Sigmoid colon (tissue), 7 donors: ENCODE data around the gene GALNT13. TPM values are rescaled to one million over a fixed set of nuclear protein-coding genes. Genes with fewer than 3 reads are reported as not detected.

ENCODE experiments used
- DNase-seq: peaks from one replicate; pipeline ENCODE4 v3.0.0-alpha.2; 2019
- H3K27ac ChIP-seq, 4 donors: fragments of 200-600 bp; sonication (generic); one replicate each; pipeline ENCODE4 v1.5.1; 2016 to 2019; ENCODE audit warnings: mild to moderate bottlenecking in 1 of 4
- H3K27me3 ChIP-seq, 3 donors: fragments of 200-600 bp; sonication (generic); one replicate each; pipeline ENCODE4 v1.5.1; 2019; ENCODE audit warnings: mild to moderate bottlenecking in 1 of 3
- H3K36me3 ChIP-seq, 4 donors: fragments of 200-600 bp; sonication (generic); one replicate each; pipeline ENCODE4 v1.5.1; 2016 to 2019
- H3K4me1 ChIP-seq, 4 donors: fragments of 200-600 bp; sonication (generic); one replicate each; pipeline ENCODE4 v1.5.1; 2017 to 2019
- H3K4me3 ChIP-seq, 4 donors: fragments of 200-600 bp; sonication (generic); one replicate each; pipeline ENCODE4 v1.5.1; 2017 to 2019; ENCODE audit warnings: mild to moderate bottlenecking in 2 of 4, moderate library complexity in 1 of 4
- H3K9me3 ChIP-seq, 4 donors: fragments of 200-600 bp in 3 of 4; sonication (generic) in 3 of 4; one replicate each; pipeline versions ENCODE4 v1.5.1 to v1.6.1; 2013 to 2019
- EP300 ChIP-seq, 4 donors: sonication (generic); formaldehyde crosslinking; IDR thresholded peaks; one replicate each; pipeline ENCODE4 v1.6.1; 2017; ENCODE audit warnings: antibody characterized with exemption in 4 of 4
- POLR2A ChIP-seq, 2 donors: fragments of 450-650 bp; IDR thresholded peaks; one replicate each; pipeline ENCODE4 v1.6.1; 2016; ENCODE audit warnings: antibody characterized with exemption in 2 of 2, mild to moderate bottlenecking in 2 of 2, moderate library complexity in 2 of 2
- POLR2AphosphoS5 ChIP-seq, 4 donors: sonication (generic); formaldehyde crosslinking; IDR thresholded peaks; one replicate each; pipeline ENCODE4 v1.6.1; 2017; ENCODE audit warnings: antibody characterized with exemption in 4 of 4
- WGBS, 2 donors: extraction: QIAGEN DNeasy Blood & Tissue Kit; methylation state at CpG; one replicate each; pipeline ENCODE4 v1.1.7; 2013; 5-methylcytosine and 5-hydroxymethylcytosine counted together
- intact Hi-C: fragments of 100-400 bp; cut with DNase I; formaldehyde crosslinking; loops from one replicate; pipeline ENCODE4 v1.15.1; 2023
- polyA plus RNA-seq, 3 donors: library from polyadenylated mRNA; stranded (reverse); fragments of 200-250 nt; gene quantifications; one replicate each; pipeline ENCODE4 v1.2.3, GENCODE V29; 2013
- total RNA-seq, 4 donors: library from RNA; depleted of rRNA; stranded (reverse); fragments of >200 nt; gene quantifications; one replicate each; pipeline ENCODE4 v1.1.0, GENCODE V29; 2016
- TF ChIP-seq, protein P1 (sequence below), 4 experiments: fragments of 450-650 bp in 3 of 4; fragments of 200-600 bp in 1 of 4; IDR thresholded peaks; one replicate each; pipeline ENCODE4 v1.5.1; 2016 to 2019; ENCODE audit warnings: antibody characterized with exemption in 4 of 4, mild to moderate bottlenecking in 3 of 4, moderate library complexity in 2 of 4
- donor health status: healthy with polysubstance abuse.
- donor health status: Bipolar disorder and iron deficiency.
- donor health status: healthy.

Gene GALNT13
- total and polyA plus RNA-seq, 7 donors: under 0.01 to 2.5 (median 0.82) TPM; not detected in 1

GRCh38 chr2:154291927-154292326 is 420.2 kb downstream of the GALNT13 start:
- no peaks in the 10 kb centered on the region for H3K4me1 ChIP-seq
- H3K4me3 ChIP-seq: no peak overlapping the region
- no peaks in the 10 kb centered on the region for H3K27me3 ChIP-seq
- intact Hi-C loops: no loop called here
- peaks cover 0 to 2% (median 0%) of the 10 kb centered on the region in 4 donors for H3K9me3 ChIP-seq
- WGBS, 2 donors: 82 to 87% methylated on average over 3 of the region's 3 CpGs
- H3K27ac ChIP-seq: no peak overlapping the region
- H3K36me3 ChIP-seq: no peaks in the 10 kb centered on the region
- no peak for DNase-seq
- TF ChIP-seq POLR2A (IDR thresholded peaks at IDR 0.05) (no peak), EP300 (IDR thresholded peaks at IDR 0.05) (no peak), POLR2AphosphoS5 (IDR thresholded peaks at IDR 0.05) (no peak)
- TF ChIP-seq, protein P1, sequence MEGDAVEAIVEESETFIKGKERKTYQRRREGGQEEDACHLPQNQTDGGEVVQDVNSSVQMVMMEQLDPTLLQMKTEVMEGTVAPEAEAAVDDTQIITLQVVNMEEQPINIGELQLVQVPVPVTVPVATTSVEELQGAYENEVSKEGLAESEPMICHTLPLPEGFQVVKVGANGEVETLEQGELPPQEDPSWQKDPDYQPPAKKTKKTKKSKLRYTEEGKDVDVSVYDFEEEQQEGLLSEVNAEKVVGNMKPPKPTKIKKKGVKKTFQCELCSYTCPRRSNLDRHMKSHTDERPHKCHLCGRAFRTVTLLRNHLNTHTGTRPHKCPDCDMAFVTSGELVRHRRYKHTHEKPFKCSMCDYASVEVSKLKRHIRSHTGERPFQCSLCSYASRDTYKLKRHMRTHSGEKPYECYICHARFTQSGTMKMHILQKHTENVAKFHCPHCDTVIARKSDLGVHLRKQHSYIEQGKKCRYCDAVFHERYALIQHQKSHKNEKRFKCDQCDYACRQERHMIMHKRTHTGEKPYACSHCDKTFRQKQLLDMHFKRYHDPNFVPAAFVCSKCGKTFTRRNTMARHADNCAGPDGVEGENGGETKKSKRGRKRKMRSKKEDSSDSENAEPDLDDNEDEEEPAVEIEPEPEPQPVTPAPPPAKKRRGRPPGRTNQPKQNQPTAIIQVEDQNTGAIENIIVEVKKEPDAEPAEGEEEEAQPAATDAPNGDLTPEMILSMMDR (IDR thresholded peaks at IDR 0.05): no peak

DNA sequence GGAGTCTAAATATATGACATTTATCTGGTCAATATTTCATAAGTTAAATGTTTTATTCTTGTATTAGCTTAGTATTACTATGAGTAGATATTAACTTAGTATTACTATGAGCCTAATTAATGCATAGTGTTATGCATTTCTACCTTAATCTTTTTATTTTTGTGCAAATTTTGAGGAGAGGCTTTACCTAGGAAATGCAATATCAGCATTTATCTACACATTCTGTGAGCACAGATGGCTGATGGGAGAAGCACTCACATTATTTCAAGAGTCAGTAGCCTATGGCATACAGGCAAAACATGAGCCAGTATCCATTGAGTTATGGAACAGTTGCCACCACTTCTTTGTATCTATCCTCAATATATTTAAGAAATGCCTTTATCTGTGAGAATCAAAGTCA is 422.1 kb downstream of the GALNT13 start:
- Histone ChIP-seq H3K27ac (no peak overlapping the region), H3K9me3 (peaks cover 0 to 2% (median 0%) of the 10 kb centered on the region in 4 donors), H3K27me3 (no peaks in the 10 kb centered on the region), H3K36me3 (no peaks in the 10 kb centered on the region), H3K4me3 (no peak overlapping the region), H3K4me1 (no peaks in the 10 kb centered on the region)
- no peak for DNase-seq
- TF ChIP-seq EP300 (IDR thresholded peaks at IDR 0.05) (no peak), POLR2AphosphoS5 (IDR thresholded peaks at IDR 0.05) (no peak), POLR2A (IDR thresholded peaks at IDR 0.05) (no peak)
- TF ChIP-seq, protein P1 (IDR thresholded peaks at IDR 0.05): no peak
- intact Hi-C loops: no loop called here

DNA sequence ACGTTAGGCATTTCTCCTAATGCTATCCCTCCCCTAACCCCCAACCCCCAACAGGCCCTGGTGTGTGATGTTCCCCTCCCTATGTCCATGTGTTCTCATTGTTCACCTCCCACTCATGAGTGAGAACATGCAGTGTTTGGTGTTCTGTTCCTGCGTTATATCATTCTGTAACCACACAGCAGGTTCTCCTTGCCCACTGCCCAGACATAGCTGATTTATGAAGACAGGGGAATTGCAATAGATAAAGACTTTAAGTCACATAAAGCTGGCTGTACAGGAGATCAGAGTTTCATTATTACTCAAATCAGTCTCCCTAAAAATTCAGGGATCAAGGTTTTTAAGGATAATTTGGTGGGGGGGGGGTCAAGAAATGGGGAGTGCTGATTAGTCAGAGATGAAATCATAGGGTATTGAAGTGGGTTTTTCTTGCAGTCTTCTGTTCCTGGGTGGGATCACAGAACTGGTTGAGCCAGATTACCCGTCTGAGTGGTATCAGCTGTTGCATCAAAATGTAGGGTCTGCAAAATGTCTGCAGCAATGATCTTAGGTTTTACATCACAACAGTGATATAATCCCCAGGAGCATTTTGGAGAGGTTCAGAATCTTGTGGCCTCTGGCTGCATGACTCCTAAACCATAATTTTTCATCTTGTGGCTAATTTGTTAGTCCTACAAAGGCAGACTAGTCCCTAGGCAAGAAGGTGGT is 434.7 kb downstream of the GALNT13 start:
- Histone ChIP-seq H3K36me3 (no peaks in the 10 kb centered on the region), H3K4me3 (no peak overlapping the region), H3K9me3 (no peaks in the 10 kb centered on the region), H3K4me1 (no peaks in the 10 kb centered on the region), H3K27ac (no peak overlapping the region), H3K27me3 (no peaks in the 10 kb centered on the region)
- intact Hi-C loops: no loop called here
- WGBS, 2 donors: 76 to 82% methylated on average over 3 of the region's 3 CpGs
- TF ChIP-seq EP300 (IDR thresholded peaks at IDR 0.05): no peak
- no peak for DNase-seq

DNA sequence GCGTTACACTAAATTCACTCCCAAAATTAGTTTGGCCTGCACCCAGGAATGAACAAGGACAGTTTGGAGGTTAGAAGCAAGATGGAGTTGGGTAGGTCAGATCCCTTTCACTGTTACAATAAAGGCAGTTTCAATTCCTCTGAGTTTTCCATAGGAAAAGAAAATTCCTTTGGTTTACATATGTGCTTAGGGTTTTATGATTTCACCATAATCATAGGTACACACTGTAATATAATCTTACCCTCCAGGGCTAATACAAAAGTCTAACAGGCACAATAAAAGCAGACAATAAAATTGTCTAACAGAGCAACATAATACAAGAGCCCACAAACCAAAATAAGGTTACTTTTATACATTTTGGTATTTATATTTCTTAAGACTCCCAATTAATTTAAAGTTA is 435.3 kb downstream of the GALNT13 start:
- TF ChIP-seq POLR2AphosphoS5 (IDR thresholded peaks at IDR 0.05) (no peak), EP300 (IDR thresholded peaks at IDR 0.05) (no peak), POLR2A (IDR thresholded peaks at IDR 0.05) (no peak)
- TF ChIP-seq, protein P1 (IDR thresholded peaks at IDR 0.05): no peak
- no peaks in the 10 kb centered on the region for H3K36me3 ChIP-seq
- H3K4me1 ChIP-seq: no peaks in the 10 kb centered on the region
- no peak overlapping the region for H3K27ac ChIP-seq
- DNase-seq: no peak
- no peak overlapping the region for H3K4me3 ChIP-seq
- no peaks in the 10 kb centered on the region for H3K27me3 ChIP-seq
- H3K9me3 ChIP-seq: no peaks in the 10 kb centered on the region
- WGBS, 2 donors: 23 to 56% methylated on average over 1 of the region's 1 CpG
- intact Hi-C loops: no loop called here

DNA sequence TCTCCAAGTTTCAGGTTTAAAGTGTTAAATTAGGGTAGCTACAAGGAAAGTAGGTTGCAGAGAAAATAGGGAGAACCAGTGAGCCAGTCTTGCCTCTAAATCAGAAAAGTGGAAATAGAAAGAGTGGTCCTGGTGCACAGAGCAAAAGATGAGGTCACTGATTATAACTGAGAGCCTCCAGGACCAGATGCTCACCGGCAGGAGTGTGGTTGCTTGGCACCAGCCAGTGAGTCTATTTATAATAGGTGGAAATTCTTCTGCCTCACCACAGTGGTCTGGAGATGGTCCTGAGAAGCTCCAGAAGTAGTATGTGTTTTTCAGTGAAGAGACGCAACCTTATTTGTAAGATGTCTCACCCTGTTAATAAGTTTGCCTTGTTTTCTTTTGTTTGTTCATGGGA is 452.9 kb downstream of the GALNT13 start:
- WGBS, 2 donors: 88 to 93% methylated on average over 2 of the region's 2 CpGs
- Histone ChIP-seq H3K27ac (no peak overlapping the region), H3K4me3 (no peak overlapping the region), H3K4me1 (no peaks in the 10 kb centered on the region), H3K27me3 (no peaks in the 10 kb centered on the region), H3K9me3 (no peaks in the 10 kb centered on the region), H3K36me3 (no peaks in the 10 kb centered on the region)
- intact Hi-C loops: no loop called here
- DNase-seq: no peak
- TF ChIP-seq, protein P1 (IDR thresholded peaks at IDR 0.05): no peak
- no peak for TF ChIP-seq POLR2AphosphoS5 (IDR thresholded peaks at IDR 0.05)
- TF ChIP-seq POLR2A (IDR thresholded peaks at IDR 0.05): no peak
- no peak for TF ChIP-seq EP300 (IDR thresholded peaks at IDR 0.05)
